Smooth muscle cell (in vitro differentiated cells): ENCODE data around the gene NMNAT2. TPM values are rescaled to one million over a fixed set of nuclear protein-coding genes. Genes with fewer than 3 reads are reported as not detected.

Experiments used
- DNase-seq: peaks from one replicate; lab custom pipeline; 2025; ENCODE audit not compliant: unreplicated experiment; lab: John Stamatoyannopoulos, UW
- H2AFZ ChIP-seq: fragments of 200-600 bp; sonication (generic); 2 replicates; pipeline ENCODE4 v1.6.0; 2016; ENCODE audit warnings: antibody characterized with exemption, low read depth, mild to moderate bottlenecking
- H3F3A ChIP-seq: fragments of 200-600 bp; sonication (generic); 2 replicates; pipeline ENCODE4 v1.6.0; 2017; ENCODE audit warnings: antibody characterized with exemption, low read depth
- H3K27ac ChIP-seq: fragments of 200-600 bp; sonication (generic); 2 replicates; pipeline ENCODE4 v1.5.1; 2016; ENCODE audit warnings: low read depth, mild to moderate bottlenecking
- H3K27me3 ChIP-seq: fragments of 200-600 bp; sonication (generic); 2 replicates; pipeline ENCODE4 v1.6.1; 2016; ENCODE audit warnings: low read depth, mild to moderate bottlenecking
- H3K36me3 ChIP-seq: fragments of 200-600 bp; sonication (generic); 2 replicates; pipeline ENCODE4 v1.5.1; 2016; ENCODE audit warnings: low read depth
- H3K4me1 ChIP-seq: fragments of 200-600 bp; sonication (generic); 2 replicates; pipeline ENCODE4 v1.5.1; 2016; ENCODE audit warnings: low read depth
- H3K4me2 ChIP-seq: fragments of 200-600 bp; sonication (generic); 2 replicates; pipeline ENCODE4 v1.6.0; 2016; ENCODE audit warnings: mild to moderate bottlenecking
- H3K4me3 ChIP-seq: fragments of 200-600 bp; sonication (generic); 2 replicates; pipeline ENCODE4 v1.5.1; 2016; ENCODE audit warnings: mild to moderate bottlenecking
- H3K79me2 ChIP-seq: fragments of 200-600 bp; sonication (generic); 2 replicates; pipeline ENCODE4 v1.6.0; 2016; ENCODE audit warnings: low read depth, mild to moderate bottlenecking
- H3K9ac ChIP-seq: fragments of 200-600 bp; sonication (generic); 2 replicates; pipeline ENCODE4 v1.6.0; 2016; ENCODE audit warnings: low read depth
- H3K9me3 ChIP-seq: fragments of 200-600 bp; sonication (generic); replicated peaks from 2 replicates; pipeline ENCODE4 v1.5.1; 2016; ENCODE audit warnings: low read depth
- H4K20me1 ChIP-seq: fragments of 200-600 bp; sonication (generic); 2 replicates; pipeline ENCODE4 v1.6.0; 2016; ENCODE audit warnings: low read depth
- CTCF ChIP-seq: fragments of 200-600 bp; sonication (generic); IDR thresholded peaks from 2 replicates; pipeline ENCODE4 v1.5.1; 2017; ENCODE audit warnings: borderline replicate concordance, mild to moderate bottlenecking, antibody characterized with exemption; ENCODE audit not compliant: insufficient read depth, poor library complexity, severe bottlenecking
- WGBS: methylation state at CpG from one replicate; pipeline ENCODE4 v1.1.7; 2016; ENCODE audit warnings: low lambda C conversion rate; 5-methylcytosine and 5-hydroxymethylcytosine counted together
- polyA plus RNA-seq: library from polyadenylated mRNA; unstranded; fragments of >200 nt; fragmentation: Nextera tagmentation; extraction: Ambion mirVana; gene quantifications from 2 replicates; pipeline ENCODE4 v1.2.1, GENCODE V29; 2016
- total RNA-seq: library from RNA; depleted of rRNA; stranded (reverse); fragments of >200 nt; gene quantifications from 2 replicates; pipeline ENCODE4 v1.2.3, GENCODE V29; 2014

The NMNAT2 gene
- total and polyA plus RNA-seq, 2 experiments from 2014 or later, result 0.22 to 0.43 TPM

- H3K27ac ChIP-seq, result peak overlapping the region; percentile 33
- WGBS, result 51% methylated on average over 1 of the region's 1 CpG
- DNase-seq, result no peak
Observed at GRCh38 chr1:183461350-183461749, 43.2 kb upstream of the NMNAT2 start.

GRCh38 chr1:183460596-183460995 lies 42.4 kb upstream of the NMNAT2 start:
- Histone ChIP-seq H2AFZ (no peak overlapping the region), H3K27me3 (no peaks in the 10 kb centered on the region), H3K4me3 (no peak overlapping the region), H3K9me3 (no peaks in the 10 kb centered on the region), H3K36me3 (no peaks in the 10 kb centered on the region), H3K79me2 (no peaks in the 10 kb centered on the region), H3F3A (no peaks in the 10 kb centered on the region), H3K4me2 (no peak overlapping the region), H3K27ac (no peak overlapping the region), H3K4me1 (no peaks in the 10 kb centered on the region), H3K9ac (no peak overlapping the region), H4K20me1 (no peaks in the 10 kb centered on the region)
- TF ChIP-seq CTCF, result no peak
- no peak for DNase-seq
- WGBS, result 88% methylated on average over 2 of the region's 2 CpGs

More at GRCh38 chr1:183461350-183461749, 43.2 kb upstream of the NMNAT2 start:
- Histone ChIP-seq H3K9me3 (no peaks in the 10 kb centered on the region), H3K9ac (no peak overlapping the region), H3K27me3 (no peaks in the 10 kb centered on the region), H3F3A (no peaks in the 10 kb centered on the region), H3K79me2 (no peaks in the 10 kb centered on the region), H2AFZ (peak overlapping the region; percentile 7), H4K20me1 (no peaks in the 10 kb centered on the region), H3K4me1 (no peaks in the 10 kb centered on the region), H3K4me3 (no peak overlapping the region), H3K36me3 (no peaks in the 10 kb centered on the region), H3K4me2 (peak overlapping the region; percentile 7)
- TF ChIP-seq CTCF, result no peak

- Histone ChIP-seq H3K4me1 (no peaks in the 10 kb centered on the region), H3K79me2 (no peaks in the 10 kb centered on the region), H3K4me2 (no peak overlapping the region), H3K9ac (no peak overlapping the region), H3F3A (no peaks in the 10 kb centered on the region), H3K9me3 (no peaks in the 10 kb centered on the region), H3K27me3 (no peaks in the 10 kb centered on the region), H3K27ac (no peak overlapping the region), H2AFZ (no peak overlapping the region), H4K20me1 (no peaks in the 10 kb centered on the region), H3K36me3 (no peaks in the 10 kb centered on the region), H3K4me3 (no peak overlapping the region)
- no peak for TF ChIP-seq CTCF
- WGBS, result 87% methylated on average over 3 of the region's 3 CpGs
- DNase-seq, result no peak
Observed at GRCh38 chr1:183457449-183457848, 39.3 kb upstream of the NMNAT2 start.

GRCh38 chr1:183456826-183457225 lies 38.6 kb upstream of the NMNAT2 start:
- WGBS, result 94% methylated on average over 1 of the region's 1 CpG
- no peak overlapping the region for H3K27ac ChIP-seq
- H3K9me3 ChIP-seq, result no peaks in the 10 kb centered on the region
- no peaks in the 10 kb centered on the region for H3K4me1 ChIP-seq
- DNase-seq, result no peak
- no peaks in the 10 kb centered on the region for H4K20me1 ChIP-seq
- no peaks in the 10 kb centered on the region for H3K79me2 ChIP-seq
- H3K4me2 ChIP-seq, result no peak overlapping the region
- H2AFZ ChIP-seq, result no peak overlapping the region
- H3K27me3 ChIP-seq, result no peaks in the 10 kb centered on the region
- no peaks in the 10 kb centered on the region for H3K36me3 ChIP-seq
- H3K4me3 ChIP-seq, result no peak overlapping the region
- TF ChIP-seq CTCF, result no peak
- H3K9ac ChIP-seq, result no peak overlapping the region
- H3F3A ChIP-seq, result no peaks in the 10 kb centered on the region
